ENCODE data around the gene PXDC1. TPM values are rescaled to one million over a fixed set of nuclear protein-coding genes. Genes with fewer than 3 reads are reported as not detected.
"Not testable (repeated sequence)": the region's sequence is repeated elsewhere in the genome, so short reads cannot be mapped to it uniquely, and the experiment has no call there.

Gene PXDC1
- total RNA-seq, 1 experiment from 2014 or later, result 18.2 TPM

DNA sequence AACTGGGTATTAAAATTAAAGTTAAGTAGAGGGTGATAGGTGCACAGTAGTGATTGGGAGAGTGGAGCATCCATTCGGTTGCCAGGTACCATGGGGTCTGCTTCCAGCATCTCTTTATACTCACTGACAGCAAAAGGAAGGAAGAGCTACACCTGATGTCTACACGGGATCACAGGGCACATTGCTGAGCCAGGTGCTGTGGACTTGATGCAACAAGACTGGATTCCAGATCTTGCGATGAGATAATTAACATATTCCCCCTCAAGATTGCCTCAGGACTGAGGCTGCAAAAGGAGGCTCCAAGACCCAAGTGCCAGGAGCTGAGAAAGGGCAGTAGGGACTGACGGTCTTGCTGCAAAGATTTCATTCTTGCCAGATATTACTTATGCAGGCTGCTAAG is 72.6 kb downstream of the PXDC1 start:
- intact Hi-C loops (cut with micrococcal nuclease; ENCODE audit: unreplicated experiment), result no loop called here
- Mint-ChIP-seq H3K27ac (ENCODE audit: unreplicated experiment) (no peak overlapping the region), H3K27me3 (ENCODE audit: unreplicated experiment) (peaks cover 80% of the 10 kb centered on the region), H3K36me3 (ENCODE audit: insufficient read depth, unreplicated experiment) (no peaks in the 10 kb centered on the region), H3K4me1 (ENCODE audit: low read depth, unreplicated experiment) (no peaks in the 10 kb centered on the region), H3K9me3 (ENCODE audit: low read depth, unreplicated experiment) (peaks cover 10% of the 10 kb centered on the region), H3K4me3 (ENCODE audit: low read depth, unreplicated experiment) (no peak overlapping the region)
- DNase-seq, result no peak
- TF ChIP-seq, protein P1, sequence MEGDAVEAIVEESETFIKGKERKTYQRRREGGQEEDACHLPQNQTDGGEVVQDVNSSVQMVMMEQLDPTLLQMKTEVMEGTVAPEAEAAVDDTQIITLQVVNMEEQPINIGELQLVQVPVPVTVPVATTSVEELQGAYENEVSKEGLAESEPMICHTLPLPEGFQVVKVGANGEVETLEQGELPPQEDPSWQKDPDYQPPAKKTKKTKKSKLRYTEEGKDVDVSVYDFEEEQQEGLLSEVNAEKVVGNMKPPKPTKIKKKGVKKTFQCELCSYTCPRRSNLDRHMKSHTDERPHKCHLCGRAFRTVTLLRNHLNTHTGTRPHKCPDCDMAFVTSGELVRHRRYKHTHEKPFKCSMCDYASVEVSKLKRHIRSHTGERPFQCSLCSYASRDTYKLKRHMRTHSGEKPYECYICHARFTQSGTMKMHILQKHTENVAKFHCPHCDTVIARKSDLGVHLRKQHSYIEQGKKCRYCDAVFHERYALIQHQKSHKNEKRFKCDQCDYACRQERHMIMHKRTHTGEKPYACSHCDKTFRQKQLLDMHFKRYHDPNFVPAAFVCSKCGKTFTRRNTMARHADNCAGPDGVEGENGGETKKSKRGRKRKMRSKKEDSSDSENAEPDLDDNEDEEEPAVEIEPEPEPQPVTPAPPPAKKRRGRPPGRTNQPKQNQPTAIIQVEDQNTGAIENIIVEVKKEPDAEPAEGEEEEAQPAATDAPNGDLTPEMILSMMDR (IDR thresholded peaks at IDR 0.05; ENCODE audit: unreplicated experiment), result no peak
- no TSS peak for BruUV-seq (replicated peaks)
- CTCF ChIA-PET, result no interaction called here

- BruUV-seq (replicated peaks); H3K36me3 Mint-ChIP-seq (ENCODE audit: insufficient read depth, unreplicated experiment); H3K4me1 Mint-ChIP-seq (ENCODE audit: low read depth, unreplicated experiment); DNase-seq; H3K27ac Mint-ChIP-seq (ENCODE audit: unreplicated experiment); H3K4me3 Mint-ChIP-seq (ENCODE audit: low read depth, unreplicated experiment); CTCF ChIA-PET; intact Hi-C loops (cut with micrococcal nuclease; ENCODE audit: unreplicated experiment): not testable (repeated sequence)
- peaks cover 10% of the 10 kb centered on the region for H3K9me3 Mint-ChIP-seq (ENCODE audit: low read depth, unreplicated experiment)
- H3K27me3 Mint-ChIP-seq (ENCODE audit: unreplicated experiment), result peaks cover 77% of the 10 kb centered on the region
Observed at GRCh38 chr6:3677751-3678150, 73.8 kb downstream of the PXDC1 start.

- H3K9me3 Mint-ChIP-seq (ENCODE audit: low read depth, unreplicated experiment), result peaks cover 10% of the 10 kb centered on the region
- H3K4me1 Mint-ChIP-seq (ENCODE audit: low read depth, unreplicated experiment); H3K4me3 Mint-ChIP-seq (ENCODE audit: low read depth, unreplicated experiment); DNase-seq; CTCF ChIA-PET; H3K36me3 Mint-ChIP-seq (ENCODE audit: insufficient read depth, unreplicated experiment); BruUV-seq (replicated peaks); intact Hi-C loops (cut with micrococcal nuclease; ENCODE audit: unreplicated experiment); H3K27ac Mint-ChIP-seq (ENCODE audit: unreplicated experiment): not testable (repeated sequence)
- peaks cover 73% of the 10 kb centered on the region for H3K27me3 Mint-ChIP-seq (ENCODE audit: unreplicated experiment)
Observed at GRCh38 chr6:3677351-3677750, 74.2 kb downstream of the PXDC1 start.

Other genes starting within 250 kb of the PXDC1 start
- 5.8 and 7.8 TPM in 2 replicates for gene FAM50B, start 97.7 kb upstream of the PXDC1 start, total RNA-seq (2022)

Measured in Calu3 (cell line).